ENCODE measurements around the gene SMARCA1.

- TF ChIP-seq CTCF (IDR thresholded peaks at IDR 0.05), result no peak
- TF ChIP-seq POLR2A (IDR thresholded peaks at IDR 0.05), result no peak
Observed at GRCh38 chrX:129480889-129481288, 42.4 kb downstream of the SMARCA1 start.
